AG09319 (cell line): ENCODE results near the gene ATP13A3.
"Not testable (repeated sequence)": the region's sequence is repeated elsewhere in the genome, so short reads cannot be mapped to it uniquely, and the experiment has no call there.

Source experiments
- DNase-seq: peaks from one replicate; pipeline ENCODE4 v3.0.0-alpha.2; 2010; ENCODE audit warnings: low read depth; ENCODE audit errors: extremely low read depth
- CTCF ChIP-seq: IDR thresholded peaks from 2 replicates; pipeline ENCODE4 v1.5.1; 2011; ENCODE audit warnings: low read depth, mild to moderate bottlenecking, inconsistent platforms, low read length, moderate library complexity

The ATP13A3 gene

GRCh38 chr3:194497799-194498575 is 11.2 kb upstream of the ATP13A3 start:
- DNase-seq = no peak
- TF ChIP-seq CTCF = no peak

GRCh38 chr3:194496217-194496919 is 9.6 kb upstream of the ATP13A3 start:
- TF ChIP-seq CTCF = no peak
- no peak for DNase-seq

- no peak for DNase-seq
These were observed 8.2 kb upstream of the ATP13A3 start for GRCh38 chr3:194494951-194495374.

GRCh38 chr3:194493995-194494927 is 7.5 kb upstream of the ATP13A3 start:
- not testable (repeated sequence) for DNase-seq

More at GRCh38 chr3:194494951-194495374, 8.2 kb upstream of the ATP13A3 start:
- TF ChIP-seq CTCF = no peak

GRCh38 chr3:194492001-194492400 is 5.2 kb upstream of the ATP13A3 start:
- no peak for TF ChIP-seq CTCF
- no peak for DNase-seq

- DNase-seq = no peak
These were observed 3.2 kb upstream of the ATP13A3 start for GRCh38 chr3:194489736-194490612.

More at GRCh38 chr3:194489736-194490612, 3.2 kb upstream of the ATP13A3 start:
- no peak for TF ChIP-seq CTCF
